Activated T-helper 1 cell treated with anti-CD3 and anti-CD28 coated beads, Interleukin-12 subunit alpha, Interleukin-12 subunit beta, Interleukin-2, Interleukin-4 antibody, amounts not matched to agents 30 ng/mL and 10 ng/mL and 1 ng/mL, durations not matched to agents 14 hours and 24 hours and 36 hours (primary cell): ENCODE measurements around the gene HNRNPAB. TPM values are rescaled to one million over a fixed set of nuclear protein-coding genes. Genes with fewer than 3 reads are reported as not detected.

Experiments
- DNase-seq: peaks from one replicate; pipeline ENCODE4 v3.0.0; 2021; ENCODE audit warnings: low spot score
- H3K27ac Mint-ChIP-seq: one replicate; pipeline ENCODE4 v1.8.0; 2021; ENCODE audit warnings: mild to moderate bottlenecking, mixed read lengths
- H3K27me3 Mint-ChIP-seq: one replicate; pipeline ENCODE4 v1.8.0; 2022; ENCODE audit warnings: mild to moderate bottlenecking, moderate library complexity, mixed read lengths; ENCODE audit not compliant: insufficient read depth
- H3K36me3 Mint-ChIP-seq: one replicate; pipeline ENCODE4 v1.8.0; 2021; ENCODE audit warnings: low read depth, mixed read lengths
- H3K4me1 Mint-ChIP-seq: one replicate; pipeline ENCODE4 v1.8.0; 2021; ENCODE audit warnings: low read depth, mixed read lengths
- H3K4me3 Mint-ChIP-seq: one replicate; pipeline ENCODE4 v1.8.0; 2021; ENCODE audit warnings: mild to moderate bottlenecking, moderate library complexity, mixed read lengths
- H3K9me3 Mint-ChIP-seq: one replicate; pipeline ENCODE4 v1.8.0; 2021; ENCODE audit warnings: mixed read lengths
- intact Hi-C: fragments of 100-400 bp; cut with micrococcal nuclease; formaldehyde crosslinking; loops from one replicate; pipeline ENCODE4 v1.15.1; 2024
- total RNA-seq: library from RNA; stranded (reverse); gene quantifications from 2 replicates; pipeline ENCODE4 v1.2.3, GENCODE V29; 2022

Gene HNRNPAB
- 459 and 472 TPM in 2 replicates for total RNA-seq

DNA sequence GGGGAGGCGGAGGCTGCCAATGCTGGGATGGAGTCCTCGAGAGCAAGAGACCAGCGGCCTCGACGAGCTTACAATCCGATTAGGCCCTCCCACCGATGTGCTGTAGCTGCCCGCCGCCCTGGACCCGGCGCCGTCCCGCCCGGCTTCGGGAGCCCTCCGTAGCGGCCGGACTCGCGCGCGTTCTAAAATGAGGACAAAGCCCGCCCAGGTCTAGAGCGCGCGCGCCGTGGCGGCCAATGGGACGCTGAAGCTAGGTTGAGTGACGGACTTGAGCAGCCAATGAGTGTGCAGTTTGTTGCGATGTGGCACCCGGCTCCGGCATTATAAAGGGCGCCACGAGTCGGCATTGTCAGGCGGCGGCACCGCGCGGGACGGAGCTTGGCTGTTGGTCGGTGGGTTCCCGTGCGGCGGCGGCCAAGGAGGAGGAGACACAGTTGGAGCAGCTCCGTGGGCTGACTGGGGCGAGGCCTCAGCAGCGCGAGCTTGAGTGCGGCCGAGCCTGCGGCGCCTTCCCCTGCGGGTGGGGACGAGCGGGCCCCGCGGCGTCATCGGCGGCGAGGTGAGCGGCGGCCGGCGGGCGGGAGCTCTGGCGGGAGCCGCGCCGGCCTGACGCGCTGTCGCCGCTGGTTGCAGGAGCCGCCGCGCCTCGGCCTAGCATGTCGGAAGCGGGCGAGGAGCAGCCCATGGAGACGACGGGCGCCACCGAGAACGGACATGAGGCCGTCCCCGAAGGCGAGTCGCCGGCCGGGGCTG lies at the start of gene HNRNPAB:
Gene HNRNPAB, plus strand, starts transcription at position 352 of the 753 bp plus-strand sequence. Its CDS starts 305 bp downstream, at position 657.
- peaks cover 38% of the 10 kb centered on the region for H3K36me3 Mint-ChIP-seq
- peak within 1 kb of the TSS; percentile 99 for H3K4me3 Mint-ChIP-seq
- H3K27ac Mint-ChIP-seq, result peak within 1 kb of the TSS; percentile 100
- peaks cover 2% of the 10 kb centered on the region for H3K27me3 Mint-ChIP-seq
- DNase-seq, result peak; percentile 94
- H3K9me3 Mint-ChIP-seq, result no peaks in the 10 kb centered on the region
- intact Hi-C loops, result loop anchor here (1.0 to 10.0 kb wide), 6 partner anchors 28 to 1410 kb away; partner anchors contain the start of genes B4GALT7, PHYKPL and ZNF346
- H3K4me1 Mint-ChIP-seq, result peaks cover 36% of the 10 kb centered on the region

- H3K4me3 Mint-ChIP-seq, result no peak overlapping the region
These were observed 49.3 kb upstream of the HNRNPAB start for GRCh38 chr5:178155065-178155464.

DNA sequence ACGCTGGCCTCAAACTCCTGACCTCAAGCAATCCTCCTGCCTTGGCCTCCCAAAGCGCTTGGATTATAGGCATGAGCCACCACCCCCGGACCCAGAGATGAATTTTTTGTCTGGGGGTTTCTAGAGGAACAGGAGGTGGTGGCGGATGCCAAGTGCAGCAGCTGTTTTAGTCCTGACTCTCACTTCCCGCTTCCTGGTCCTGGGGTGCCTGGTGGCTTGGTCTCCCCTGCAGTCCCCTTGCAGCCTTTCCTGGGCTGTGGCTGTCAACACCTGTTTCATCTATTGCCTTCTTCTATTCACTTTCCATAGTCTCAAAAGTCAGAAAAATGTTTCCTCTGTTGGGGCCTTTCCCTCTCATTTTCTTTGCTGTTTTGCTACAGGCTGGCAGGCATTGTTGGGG lies 44.2 kb upstream of the HNRNPAB start:
- no peaks in the 10 kb centered on the region for H3K4me1 Mint-ChIP-seq

More at GRCh38 chr5:178155065-178155464, 49.3 kb upstream of the HNRNPAB start:
- Mint-ChIP-seq H3K27me3 (peaks cover 5% of the 10 kb centered on the region), H3K4me1 (peaks cover 41% of the 10 kb centered on the region), H3K9me3 (no peaks in the 10 kb centered on the region), H3K36me3 (peaks cover 24% of the 10 kb centered on the region), H3K27ac (no peak overlapping the region)
- intact Hi-C loops, result no loop called here
- no peak for DNase-seq

GRCh38 chr5:178162481-178162880 lies 41.9 kb upstream of the HNRNPAB start:
- no peaks in the 10 kb centered on the region for H3K9me3 Mint-ChIP-seq
- intact Hi-C loops, result no loop called here
- peaks cover 19% of the 10 kb centered on the region for H3K27me3 Mint-ChIP-seq
- H3K4me1 Mint-ChIP-seq, result no peaks in the 10 kb centered on the region
- H3K27ac Mint-ChIP-seq, result no peak overlapping the region
- no peak for DNase-seq
- no peaks in the 10 kb centered on the region for H3K36me3 Mint-ChIP-seq
- H3K4me3 Mint-ChIP-seq, result no peak overlapping the region

More for the DNA sequence above, 44.2 kb upstream of the HNRNPAB start:
- Mint-ChIP-seq H3K27me3 (peaks cover 19% of the 10 kb centered on the region), H3K36me3 (no peaks in the 10 kb centered on the region), H3K9me3 (no peaks in the 10 kb centered on the region), H3K27ac (no peak overlapping the region), H3K4me3 (no peak overlapping the region)
- intact Hi-C loops, result no loop called here
- DNase-seq, result no peak

DNA sequence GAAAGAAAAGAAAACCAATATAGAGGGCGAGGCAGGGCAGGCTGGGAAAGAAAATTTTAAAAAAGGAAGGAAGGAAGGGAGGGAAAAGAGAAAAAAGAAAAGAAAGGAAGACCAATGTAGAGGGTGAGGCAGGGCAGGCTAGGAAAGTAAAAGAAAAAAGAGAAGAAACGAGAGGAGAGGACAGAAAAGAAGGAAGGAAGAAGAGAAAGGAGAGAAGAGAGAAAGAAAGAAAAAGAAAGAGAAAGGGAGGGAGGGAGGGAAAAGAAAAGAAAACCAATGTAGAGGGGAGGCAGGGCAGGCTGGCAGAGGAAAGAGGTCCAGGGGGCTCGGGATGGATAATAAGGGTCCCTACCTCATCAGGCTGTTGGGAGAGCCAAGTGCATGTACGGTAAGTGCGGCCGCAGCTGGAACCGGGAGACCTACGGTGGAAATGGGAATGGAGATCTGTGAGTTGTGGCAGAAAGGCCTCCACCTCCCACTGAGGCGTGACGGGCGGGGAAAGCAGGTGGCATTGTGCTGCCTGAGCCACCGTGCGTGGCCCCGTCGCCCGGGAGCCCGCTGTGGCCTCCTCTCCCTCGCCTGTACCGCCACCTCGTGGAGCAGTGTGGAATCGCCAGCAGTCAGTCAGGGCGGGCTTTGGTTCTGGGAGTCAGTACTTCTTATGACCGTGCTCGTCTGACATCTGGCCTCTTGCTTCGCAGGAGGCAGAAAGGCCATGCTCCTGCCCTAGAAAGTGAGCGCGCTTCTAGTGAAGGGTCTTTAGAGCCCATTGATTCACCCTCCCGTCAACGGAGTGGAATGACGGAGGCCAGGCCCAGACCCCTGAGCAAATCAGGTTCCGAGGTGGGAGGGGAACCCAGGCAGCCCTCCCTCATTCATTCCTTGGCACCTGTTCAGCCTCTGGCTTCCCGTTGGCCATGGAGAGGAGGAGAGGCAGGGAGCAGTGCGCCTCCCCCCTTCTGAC lies 40.3 kb upstream of the HNRNPAB start:
- peaks cover 19% of the 10 kb centered on the region for H3K27me3 Mint-ChIP-seq
- no peaks in the 10 kb centered on the region for H3K36me3 Mint-ChIP-seq
- no peak overlapping the region for H3K4me3 Mint-ChIP-seq
- H3K4me1 Mint-ChIP-seq, result no peaks in the 10 kb centered on the region
- no peak overlapping the region for H3K27ac Mint-ChIP-seq
- intact Hi-C loops, result loop anchor here (1.0 kb wide), 4 partner anchors 11 to 88 kb away; partner anchors contain the start of gene NHP2
- DNase-seq, result peak; percentile 84
- no peaks in the 10 kb centered on the region for H3K9me3 Mint-ChIP-seq

GRCh38 chr5:178165581-178165980 lies 38.8 kb upstream of the HNRNPAB start:
- intact Hi-C loops, result no loop called here
- no peaks in the 10 kb centered on the region for H3K9me3 Mint-ChIP-seq

GRCh38 chr5:178170455-178170854 lies 33.9 kb upstream of the HNRNPAB start:
- H3K9me3 Mint-ChIP-seq, result no peaks in the 10 kb centered on the region
- H3K36me3 Mint-ChIP-seq, result no peaks in the 10 kb centered on the region
- H3K27ac Mint-ChIP-seq, result no peak overlapping the region
- DNase-seq, result no peak
- peaks cover 3% of the 10 kb centered on the region for H3K27me3 Mint-ChIP-seq
- no peaks in the 10 kb centered on the region for H3K4me1 Mint-ChIP-seq
- intact Hi-C loops, result no loop called here
- H3K4me3 Mint-ChIP-seq, result no peak overlapping the region

More at GRCh38 chr5:178165581-178165980, 38.8 kb upstream of the HNRNPAB start:
- Mint-ChIP-seq H3K4me1 (no peaks in the 10 kb centered on the region), H3K27me3 (peaks cover 18% of the 10 kb centered on the region), H3K27ac (no peak overlapping the region), H3K4me3 (no peak overlapping the region), H3K36me3 (no peaks in the 10 kb centered on the region)
- no peak for DNase-seq

DNA sequence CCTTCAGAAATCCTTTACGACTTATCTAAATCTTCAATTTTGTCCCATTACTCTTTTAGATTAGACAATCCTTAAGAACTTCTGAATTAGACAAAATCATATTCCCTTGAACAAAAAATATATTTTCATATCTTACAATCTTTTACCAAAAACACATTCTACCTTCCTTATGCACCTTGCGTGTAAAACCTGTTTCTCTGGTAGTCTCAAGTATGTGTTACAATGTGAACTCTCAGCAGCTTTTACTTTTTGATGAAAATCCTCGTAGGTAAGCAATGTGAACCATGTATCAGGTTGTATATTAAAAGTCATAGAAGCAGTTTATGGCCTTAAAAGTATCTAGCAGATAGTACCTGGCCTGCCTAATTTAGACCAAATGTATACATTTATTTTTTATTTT lies 29.9 kb upstream of the HNRNPAB start:
- no peaks in the 10 kb centered on the region for H3K27me3 Mint-ChIP-seq

GRCh38 chr5:178176791-178177190 lies 27.5 kb upstream of the HNRNPAB start:
- Mint-ChIP-seq H3K27me3 (peaks cover 2% of the 10 kb centered on the region), H3K9me3 (no peaks in the 10 kb centered on the region), H3K36me3 (no peaks in the 10 kb centered on the region), H3K27ac (no peak overlapping the region), H3K4me1 (no peaks in the 10 kb centered on the region), H3K4me3 (no peak overlapping the region)
- no peak for DNase-seq
- intact Hi-C loops, result no loop called here

More for the DNA sequence above, 29.9 kb upstream of the HNRNPAB start:
- H3K4me1 Mint-ChIP-seq, result no peaks in the 10 kb centered on the region
- DNase-seq, result no peak
- H3K36me3 Mint-ChIP-seq, result no peaks in the 10 kb centered on the region
- intact Hi-C loops, result no loop called here
- H3K27ac Mint-ChIP-seq, result no peak overlapping the region
- H3K4me3 Mint-ChIP-seq, result no peak overlapping the region
- H3K9me3 Mint-ChIP-seq, result no peaks in the 10 kb centered on the region

DNA sequence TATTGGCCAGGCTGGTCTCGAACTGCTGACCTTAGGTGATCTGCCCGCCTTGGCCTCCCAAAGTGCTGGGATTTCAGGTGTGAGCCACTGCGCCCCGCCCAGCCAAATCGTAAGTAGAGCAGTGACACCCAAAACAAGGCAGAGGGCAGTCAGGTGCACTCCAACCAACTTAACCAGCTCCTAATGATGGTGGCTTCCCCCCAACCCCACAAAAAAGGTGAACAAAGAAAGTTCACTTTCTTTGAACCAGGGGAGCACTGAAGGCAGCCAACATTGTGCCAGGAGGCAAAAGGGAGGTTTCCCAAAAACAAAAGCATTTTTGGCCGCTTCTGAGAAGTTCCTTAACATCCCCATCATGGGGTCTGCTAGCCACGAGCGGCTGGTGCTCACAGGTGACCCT lies 26.8 kb upstream of the HNRNPAB start:
- H3K9me3 Mint-ChIP-seq, result no peaks in the 10 kb centered on the region
- peaks cover 7% of the 10 kb centered on the region for H3K4me1 Mint-ChIP-seq
- no peak overlapping the region for H3K27ac Mint-ChIP-seq
- no peak for DNase-seq
- H3K4me3 Mint-ChIP-seq, result no peak overlapping the region
- intact Hi-C loops, result no loop called here
- H3K36me3 Mint-ChIP-seq, result no peaks in the 10 kb centered on the region
- peaks cover 2% of the 10 kb centered on the region for H3K27me3 Mint-ChIP-seq

DNA sequence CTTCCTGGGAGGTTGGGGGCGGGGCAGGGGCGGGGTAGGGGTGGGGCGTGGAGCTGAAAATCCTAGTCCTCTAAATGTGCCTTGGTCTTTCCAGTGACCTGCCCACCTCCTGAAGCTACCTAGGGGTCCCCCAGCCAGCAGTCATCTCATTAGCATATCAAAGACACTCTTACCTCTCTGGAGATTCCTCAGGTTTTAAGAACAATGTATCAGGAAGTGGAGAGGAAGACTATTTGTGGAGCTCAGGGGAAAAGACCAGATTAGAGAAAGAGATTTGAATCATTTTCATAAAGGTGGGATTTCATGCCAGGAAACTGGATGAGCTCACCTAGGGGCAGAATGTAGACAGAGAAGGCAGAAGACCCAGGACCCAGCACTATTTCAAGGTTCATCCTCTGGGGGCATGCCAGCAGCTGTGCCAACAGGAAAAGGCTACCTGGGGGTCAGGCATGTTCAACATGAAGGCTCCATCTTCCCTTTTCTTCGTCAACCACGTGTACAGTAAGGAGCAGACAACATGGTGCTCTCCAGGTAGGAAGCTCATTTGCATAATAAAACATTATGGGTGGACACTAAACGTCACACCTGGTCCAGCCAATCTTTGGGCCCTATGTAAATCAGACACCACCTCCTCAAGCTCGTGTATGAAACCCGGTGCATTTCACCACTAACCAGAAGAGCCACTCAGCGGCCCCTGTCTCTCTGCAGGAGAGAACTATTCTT lies 24.0 kb upstream of the HNRNPAB start:
- Mint-ChIP-seq H3K4me1 (peaks cover 8% of the 10 kb centered on the region), H3K4me3 (no peak overlapping the region), H3K36me3 (no peaks in the 10 kb centered on the region), H3K9me3 (no peaks in the 10 kb centered on the region), H3K27ac (no peak overlapping the region), H3K27me3 (peaks cover 2% of the 10 kb centered on the region)
- intact Hi-C loops, result no loop called here
- no peak for DNase-seq

GRCh38 chr5:178182158-178182876 lies 22.0 kb upstream of the HNRNPAB start:
- Mint-ChIP-seq H3K27me3 (peaks cover 7% of the 10 kb centered on the region), H3K36me3 (no peaks in the 10 kb centered on the region), H3K27ac (no peak overlapping the region), H3K4me1 (peaks cover 8% of the 10 kb centered on the region), H3K4me3 (no peak overlapping the region), H3K9me3 (no peaks in the 10 kb centered on the region)
- intact Hi-C loops, result no loop called here
- no peak for DNase-seq
